Bronchial epithelial cell (primary cell): Measurements from ENCODE around the gene ENTPD1. TPM values are rescaled to one million over a fixed set of nuclear protein-coding genes. Genes with fewer than 3 reads are reported as not detected.
"Not testable (repeated sequence)": the region's sequence is repeated elsewhere in the genome, so short reads cannot be mapped to it uniquely, and the experiment has no call there.

ENCODE experiments used
- DNase-seq: peaks from one replicate; pipeline ENCODE4 v3.0.0-alpha.2; 2010; ENCODE audit warnings: low read depth
- FAIRE-seq: peaks from 2 replicates; lab custom pipeline; 2011; peaks lifted over from hg19 to GRCh38; lab: Jason Lieb, UNC
- H3K27me3 ChIP-seq: 2 replicates; pipeline ENCODE4 v1.5.1; 2011; ENCODE audit warnings: low read length; ENCODE audit not compliant: control insufficient read depth, insufficient read depth
- H3K36me3 ChIP-seq: 2 replicates; pipeline ENCODE4 v1.5.1; 2011; ENCODE audit warnings: low read length; ENCODE audit not compliant: control insufficient read depth, insufficient read depth
- H3K4me3 ChIP-seq: 2 replicates; pipeline ENCODE4 v1.5.1; 2011; ENCODE audit warnings: mild to moderate bottlenecking, low read depth, low read length, control low read depth
- CTCF ChIP-seq: IDR thresholded peaks from 2 replicates; pipeline ENCODE4 v1.5.1; 2011; ENCODE audit warnings: mild to moderate bottlenecking, moderate library complexity, low read length, control low read depth, inconsistent platforms; ENCODE audit not compliant: insufficient read depth, severe bottlenecking
- total RNA-seq: library from RNA; depleted of rRNA; stranded (reverse); fragments of >200 nt; gene quantifications from 2 replicates; pipeline ENCODE4 v1.2.1, GENCODE V29; 2014

ENTPD1 gene
- total RNA-seq, 1 donor from 2014 or later, result not detected

- no peak for DNase-seq
- Histone ChIP-seq H3K36me3 (no peaks in the 10 kb centered on the region), H3K4me3 (no peak overlapping the region), H3K27me3 (no peaks in the 10 kb centered on the region)
- FAIRE-seq, result no peak
- TF ChIP-seq CTCF, result no peak
These were observed 38.2 kb downstream of the ENTPD1 start for GRCh38 chr10:95794195-95794594.

GRCh38 chr10:95795602-95796001, 39.6 kb downstream of the ENTPD1 start:
- no peak for TF ChIP-seq CTCF
- FAIRE-seq, result no peak
- Histone ChIP-seq H3K4me3 (no peak overlapping the region), H3K36me3 (no peaks in the 10 kb centered on the region), H3K27me3 (no peaks in the 10 kb centered on the region)
- DNase-seq, result peak; percentile 11

- H3K4me3 ChIP-seq, result no peak overlapping the region
These were observed 40.5 kb downstream of the ENTPD1 start for GRCh38 chr10:95796504-95796903.

GRCh38 chr10:95798096-95798855, 42.3 kb downstream of the ENTPD1 start:
- Histone ChIP-seq H3K36me3 (no peaks in the 10 kb centered on the region), H3K27me3 (no peaks in the 10 kb centered on the region), H3K4me3 (no peak overlapping the region)
- no peak for FAIRE-seq
- TF ChIP-seq CTCF, result no peak
- DNase-seq, result no peak

More at GRCh38 chr10:95796504-95796903, 40.5 kb downstream of the ENTPD1 start:
- DNase-seq (no peak), FAIRE-seq (no peak)
- no peak for TF ChIP-seq CTCF
- H3K36me3 ChIP-seq, result no peaks in the 10 kb centered on the region
- no peaks in the 10 kb centered on the region for H3K27me3 ChIP-seq

- FAIRE-seq, DNase-seq, H3K36me3 ChIP-seq, H3K27me3 ChIP-seq, H3K4me3 ChIP-seq: not testable (repeated sequence)
These were observed 44.3 kb downstream of the ENTPD1 start for GRCh38 chr10:95800286-95800685.

- not testable (repeated sequence) for DNase-seq, H3K27me3 ChIP-seq, H3K4me3 ChIP-seq, FAIRE-seq, H3K36me3 ChIP-seq
These were observed 50.9 kb downstream of the ENTPD1 start for GRCh38 chr10:95806687-95807380.

GRCh38 chr10:95808705-95809308, 52.8 kb downstream of the ENTPD1 start:
- H3K4me3 ChIP-seq, FAIRE-seq, H3K36me3 ChIP-seq, DNase-seq, H3K27me3 ChIP-seq: not testable (repeated sequence)
